Cardiac ventricle fibroblast (primary cell): ENCODE results near the gene C4orf51. TPM values are rescaled to one million over a fixed set of nuclear protein-coding genes. Genes with fewer than 3 reads are reported as not detected.

Source experiments
- total RNA-seq: library from RNA; depleted of rRNA; stranded (reverse); fragments of >200 nt; gene quantifications from 2 replicates; pipeline ENCODE4 v1.2.3, GENCODE V29; 2015

C4orf51 gene
- total RNA-seq, result not detected in 2 replicates

DNA sequence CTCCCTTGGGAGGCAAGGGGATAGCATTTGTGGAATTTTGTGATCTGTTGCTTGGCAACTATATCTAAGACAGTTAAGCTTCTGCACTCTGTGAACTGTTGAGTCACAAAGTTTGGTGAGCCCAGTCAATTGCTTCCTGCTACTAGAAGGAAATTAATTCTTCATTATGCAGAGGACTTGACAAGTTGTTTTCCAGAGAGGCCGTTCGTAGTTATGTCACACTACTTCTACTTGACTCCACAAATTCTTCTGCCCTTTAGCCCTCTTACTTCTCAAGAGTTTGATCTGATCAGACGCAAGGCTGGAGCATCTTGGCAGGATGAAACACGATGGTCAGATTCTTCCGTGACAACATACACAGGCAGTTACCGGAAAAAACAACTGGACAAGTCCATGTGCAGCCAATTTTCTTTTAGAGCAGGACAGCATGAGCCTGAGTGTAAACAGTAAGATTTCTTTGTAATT is at the start of gene C4orf51:
Gene C4orf51 (plus strand): TSS at position 156 of the 465 bp plus-strand sequence. CDS start 58 bp downstream, at position 214.

Other genes with a start within 250 kb of the C4orf51 start
- gene SMAD1, start 198.3 kb upstream of the C4orf51 start, total RNA-seq, result 26.1 and 28.1 TPM in 2 replicates
- gene MMAA, start 60.8 kb upstream of the C4orf51 start, total RNA-seq, result 6.2 and 6.5 TPM in 2 replicates